AG04449 (cell line): ENCODE measurements around the gene ADAMTSL5.

ENCODE experiments used
- CTCF ChIA-PET: fragments of 350-600 bp; formaldehyde crosslinking; extraction: SDS; loops from one replicate; lab custom pipeline; 2021; ENCODE audit warnings: antibody characterized with exemption; lab: Yijun Ruan, JAX
- POLR2A ChIA-PET: fragments of 400-600, 350-600 bp; formaldehyde crosslinking; extraction: SDS; loops from one replicate; lab custom pipeline; 2020; ENCODE audit warnings: antibody characterized with exemption, inconsistent platforms; lab: Yijun Ruan, JAX
- DNase-seq: peaks from one replicate; pipeline ENCODE4 v3.0.0-alpha.2; 2010; ENCODE audit warnings: low read depth, low spot score
- H3K4me3 ChIP-seq: 2 replicates; pipeline ENCODE4 v1.5.1; 2011; ENCODE audit warnings: low read depth, mild to moderate bottlenecking, control low read depth, low read length
- TF ChIP-seq, protein P1 (sequence below): IDR thresholded peaks from one replicate; pipeline ENCODE4 v1.5.1; 2011; ENCODE audit warnings: mild to moderate bottlenecking, moderate library complexity, low read length, control low read depth, inconsistent platforms; ENCODE audit not compliant: insufficient read depth; ENCODE audit errors: missing control alignments

ADAMTSL5 gene

DNA sequence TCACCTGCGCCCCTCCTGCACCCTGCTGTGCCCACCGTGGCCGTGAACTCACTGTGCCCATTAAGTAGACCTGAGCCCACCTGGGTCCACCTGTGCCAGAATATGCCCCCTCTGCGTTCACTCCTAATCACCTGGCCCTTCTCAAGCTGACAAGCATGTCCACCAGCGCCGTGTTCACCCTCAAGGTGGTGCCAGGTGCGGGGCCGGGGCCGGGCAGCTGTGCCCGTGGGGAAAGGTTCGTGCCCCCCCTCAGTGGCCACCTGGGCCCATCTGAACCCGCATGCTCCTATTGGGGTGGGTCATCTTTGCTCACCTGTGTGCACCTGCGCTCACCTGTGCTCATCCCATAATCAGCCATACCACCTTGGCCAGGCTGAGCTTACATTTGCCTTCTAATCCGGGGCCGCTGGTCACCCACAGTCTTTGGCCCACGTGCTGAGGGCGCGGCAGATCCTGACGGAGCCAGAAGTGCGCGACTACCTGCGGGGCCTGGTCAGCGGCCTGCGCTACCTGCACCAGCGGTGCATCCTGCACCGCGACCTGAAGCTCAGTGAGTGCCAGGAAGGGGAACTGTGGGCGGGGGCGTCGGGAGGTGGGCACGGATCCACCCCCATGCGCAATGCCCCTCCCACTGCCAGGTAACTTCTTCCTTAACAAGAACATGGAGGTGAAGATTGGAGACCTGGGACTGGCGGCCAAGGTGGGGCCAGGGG, 13.4 kb upstream of the ADAMTSL5 start:
- no peak for DNase-seq
- ChIA-PET CTCF (no interaction called here), POLR2A (no interaction called here)
- no peak overlapping the region for H3K4me3 ChIP-seq
- TF ChIP-seq, protein P1, sequence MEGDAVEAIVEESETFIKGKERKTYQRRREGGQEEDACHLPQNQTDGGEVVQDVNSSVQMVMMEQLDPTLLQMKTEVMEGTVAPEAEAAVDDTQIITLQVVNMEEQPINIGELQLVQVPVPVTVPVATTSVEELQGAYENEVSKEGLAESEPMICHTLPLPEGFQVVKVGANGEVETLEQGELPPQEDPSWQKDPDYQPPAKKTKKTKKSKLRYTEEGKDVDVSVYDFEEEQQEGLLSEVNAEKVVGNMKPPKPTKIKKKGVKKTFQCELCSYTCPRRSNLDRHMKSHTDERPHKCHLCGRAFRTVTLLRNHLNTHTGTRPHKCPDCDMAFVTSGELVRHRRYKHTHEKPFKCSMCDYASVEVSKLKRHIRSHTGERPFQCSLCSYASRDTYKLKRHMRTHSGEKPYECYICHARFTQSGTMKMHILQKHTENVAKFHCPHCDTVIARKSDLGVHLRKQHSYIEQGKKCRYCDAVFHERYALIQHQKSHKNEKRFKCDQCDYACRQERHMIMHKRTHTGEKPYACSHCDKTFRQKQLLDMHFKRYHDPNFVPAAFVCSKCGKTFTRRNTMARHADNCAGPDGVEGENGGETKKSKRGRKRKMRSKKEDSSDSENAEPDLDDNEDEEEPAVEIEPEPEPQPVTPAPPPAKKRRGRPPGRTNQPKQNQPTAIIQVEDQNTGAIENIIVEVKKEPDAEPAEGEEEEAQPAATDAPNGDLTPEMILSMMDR = no peak

DNA sequence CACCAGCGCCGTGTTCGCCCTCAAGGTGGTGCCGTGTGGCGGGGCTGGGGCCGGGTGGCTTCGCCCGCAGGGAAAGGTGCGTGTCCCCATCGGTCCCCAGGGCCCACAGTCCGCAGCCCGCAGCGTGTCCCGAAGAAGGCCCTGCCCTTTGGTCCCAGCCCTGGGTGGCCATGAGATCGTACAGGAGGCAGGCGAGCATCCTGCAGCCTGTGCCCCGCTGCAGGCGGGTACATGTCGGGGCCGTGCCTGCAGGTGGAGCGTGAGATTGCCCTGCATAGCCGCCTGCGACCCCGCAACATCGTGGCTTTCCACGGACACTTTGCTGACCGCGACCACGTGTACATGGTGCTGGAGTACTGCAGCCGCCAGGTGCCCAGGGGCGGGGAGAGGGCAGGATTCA, 12.5 kb upstream of the ADAMTSL5 start:
- POLR2A ChIA-PET = no interaction called here
- no peak for DNase-seq
- no peak overlapping the region for H3K4me3 ChIP-seq
- TF ChIP-seq, protein P1 = no peak
- CTCF ChIA-PET = no interaction called here

DNA sequence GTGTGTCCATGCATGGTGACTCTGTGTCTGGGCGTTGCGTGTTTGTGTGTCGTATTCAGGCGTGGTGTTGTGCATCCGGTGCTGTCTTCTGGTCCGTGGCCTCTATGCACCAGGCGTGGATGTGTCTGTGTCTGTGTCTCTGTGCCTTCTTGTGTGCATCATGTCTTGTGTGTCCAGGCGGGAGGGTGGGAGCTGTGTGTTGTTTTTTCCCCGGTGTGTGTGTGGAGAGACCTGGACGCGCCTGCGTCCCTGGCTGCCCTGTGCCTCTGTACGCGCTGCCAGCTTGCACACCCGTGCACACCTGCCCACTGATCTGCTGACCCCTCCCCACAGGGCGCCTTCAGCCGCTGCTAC, 12.1 kb upstream of the ADAMTSL5 start:
- no peak for DNase-seq
- POLR2A ChIA-PET = no interaction called here
- no peak overlapping the region for H3K4me3 ChIP-seq
- TF ChIP-seq, protein P1 = no peak
- CTCF ChIA-PET = no interaction called here

DNA sequence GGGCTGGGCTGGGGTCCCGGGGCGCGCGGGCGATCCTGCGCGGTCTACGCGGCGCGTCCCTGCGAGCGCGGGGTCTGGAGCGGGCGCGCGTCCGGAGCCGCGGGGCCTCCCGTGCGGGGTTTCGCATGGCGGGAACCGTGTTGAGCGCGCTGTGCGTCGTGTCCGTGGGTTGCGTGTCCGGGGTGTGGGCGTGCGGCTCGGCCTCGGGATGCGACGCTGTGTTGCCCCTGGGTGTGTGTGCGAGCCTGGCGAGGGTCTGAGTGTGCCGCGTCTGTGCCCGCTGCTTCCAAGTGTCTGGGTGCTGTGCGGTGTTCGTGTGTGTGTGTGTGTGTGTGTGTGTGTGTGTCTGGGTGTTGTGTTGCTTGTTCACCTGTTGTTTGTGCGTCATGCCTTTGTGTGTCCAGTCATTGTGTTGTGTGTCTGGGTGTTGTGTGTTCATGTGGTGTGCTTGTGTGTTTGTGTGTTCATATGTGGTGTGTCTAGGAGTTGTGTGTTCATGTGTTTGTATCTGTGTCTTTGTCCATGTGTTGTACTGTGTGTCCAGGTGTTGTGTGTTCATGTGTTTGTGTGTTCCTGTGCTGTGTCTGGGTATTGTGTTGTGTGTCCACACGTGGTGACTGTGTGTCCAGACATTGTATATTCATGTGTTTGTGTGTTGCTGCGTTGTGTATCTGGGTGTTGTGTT, 11.6 kb upstream of the ADAMTSL5 start:
- TF ChIP-seq, protein P1 = no peak
- DNase-seq = no peak
- ChIA-PET CTCF (no interaction called here), POLR2A (no interaction called here)
- H3K4me3 ChIP-seq = no peak overlapping the region

DNA sequence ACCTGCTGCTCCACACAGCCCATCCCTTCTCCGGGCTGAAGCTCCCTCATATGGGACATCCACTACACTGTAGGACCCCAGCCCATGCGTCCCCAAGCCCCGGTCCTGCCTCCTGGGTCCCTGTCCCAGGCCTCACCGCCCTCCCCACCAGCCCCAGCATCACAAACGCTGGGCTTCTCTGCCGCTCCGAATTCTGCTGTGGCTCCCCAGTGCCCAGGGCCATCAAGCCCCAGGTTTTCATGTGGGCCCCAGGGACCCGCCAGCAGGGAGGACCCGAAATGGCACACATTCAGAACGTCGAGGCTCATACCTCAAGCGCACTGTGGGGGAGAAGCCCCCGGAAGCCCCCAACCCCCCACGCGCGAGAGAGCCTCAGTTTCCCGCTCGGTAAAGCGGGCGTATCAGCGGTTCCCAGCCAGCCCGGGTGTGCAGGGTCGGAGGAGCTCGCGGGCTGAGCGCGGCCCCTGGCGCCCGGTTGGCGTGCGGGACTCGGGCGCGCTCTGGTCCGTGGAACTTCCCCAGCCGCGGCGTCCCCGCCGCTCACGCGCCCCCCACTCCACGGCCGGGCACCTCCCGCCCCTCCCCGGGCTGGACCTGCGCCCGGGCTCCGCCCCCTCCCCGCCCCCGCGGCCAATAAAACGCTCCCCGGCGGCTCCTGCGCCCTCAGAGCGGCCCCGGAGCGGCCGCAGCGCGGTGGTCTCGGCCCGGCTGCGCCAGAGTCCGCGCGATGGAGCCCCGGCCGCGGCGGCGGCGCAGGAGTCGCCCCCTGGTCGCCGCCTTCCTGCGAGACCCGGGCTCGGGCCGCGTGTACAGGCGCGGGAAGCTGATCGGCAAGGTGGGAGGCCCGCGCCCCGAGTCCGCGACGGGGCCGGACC, 10.8 kb upstream of the ADAMTSL5 start, which contains the start of gene PLK5:
Gene PLK5 (plus strand): TSS at position 666 of the 875 bp plus-strand sequence. CDS start 2,920 bp downstream, outside the sequence.
- ChIA-PET POLR2A (no interaction called here), CTCF (interaction anchor here (2.2 kb wide), 1 partner anchor 24 kb away, joined by 15 read pairs; no protein-coding TSS in a partner anchor)
- DNase-seq = no peak
- TF ChIP-seq, protein P1 = no peak
- no peak within 1 kb of the TSS for H3K4me3 ChIP-seq
